ENCODE measurements around the gene IRF5.
"Not testable (repeated sequence)": the region's sequence is repeated elsewhere in the genome, so short reads cannot be mapped to it uniquely, and the experiment has no call there.

The IRF5 gene

GRCh38 chr7:128968624-128969023 lies 30.9 kb downstream of the IRF5 start:
- DNase-seq (ENCODE audit: low read depth) = no peak

GRCh38 chr7:128974241-128974934 lies 36.7 kb downstream of the IRF5 start:
- DNase-seq (ENCODE audit: low read depth) = no peak

DNA sequence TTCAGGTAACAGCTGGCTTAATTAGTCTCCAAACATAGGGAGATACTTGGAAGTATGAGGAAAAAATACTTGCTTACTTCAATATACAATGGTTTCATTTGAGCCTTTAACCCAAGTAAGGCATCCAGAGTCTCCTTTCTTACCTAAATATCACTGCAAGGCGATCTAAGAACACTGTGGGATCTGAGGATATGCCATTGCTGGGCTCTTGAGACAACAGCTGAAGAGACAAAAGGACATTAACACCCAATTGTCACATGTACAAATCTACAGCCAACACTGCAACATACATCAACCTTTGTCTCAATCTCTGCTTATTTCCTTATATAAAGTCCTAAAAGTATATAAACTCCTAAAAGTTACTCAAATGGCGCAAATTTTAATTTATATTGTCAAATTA lies 44.4 kb downstream of the IRF5 start:
- DNase-seq (ENCODE audit: low read depth) = no peak

GRCh38 chr7:128985660-128986059 lies 47.9 kb downstream of the IRF5 start:
- no peak for DNase-seq (ENCODE audit: low read depth)

- DNase-seq (ENCODE audit: low read depth) = no peak
Observed at GRCh38 chr7:128986609-128987008, 48.9 kb downstream of the IRF5 start.

- no peak for DNase-seq (ENCODE audit: low read depth)
Observed at GRCh38 chr7:128988372-128988771, 50.6 kb downstream of the IRF5 start.

DNA sequence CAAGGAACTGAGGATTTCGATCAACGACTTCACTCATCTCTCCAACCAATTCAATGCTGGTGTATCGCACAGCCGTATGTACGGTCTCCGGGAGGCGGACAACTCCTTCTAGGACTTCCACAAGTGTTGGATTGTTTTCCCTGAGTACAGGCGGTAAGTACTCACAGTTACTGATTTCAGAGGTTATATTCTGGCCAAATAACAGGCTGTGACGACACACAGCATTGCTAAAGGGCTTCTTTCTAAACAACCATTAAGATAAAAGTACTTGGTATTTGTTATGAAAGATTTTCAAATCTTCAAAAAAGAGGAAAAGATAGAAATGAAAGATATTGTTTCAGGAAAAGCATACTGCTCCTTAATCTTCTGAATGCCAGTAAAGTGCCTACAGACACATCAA lies 52.2 kb downstream of the IRF5 start:
- no peak for DNase-seq (ENCODE audit: low read depth)

GRCh38 chr7:128993419-128993818 lies 55.7 kb downstream of the IRF5 start:
- no peak for DNase-seq (ENCODE audit: low read depth)

- DNase-seq (ENCODE audit: low read depth) = not testable (repeated sequence)
Observed at GRCh38 chr7:128994560-128994959, 56.8 kb downstream of the IRF5 start.

DNA sequence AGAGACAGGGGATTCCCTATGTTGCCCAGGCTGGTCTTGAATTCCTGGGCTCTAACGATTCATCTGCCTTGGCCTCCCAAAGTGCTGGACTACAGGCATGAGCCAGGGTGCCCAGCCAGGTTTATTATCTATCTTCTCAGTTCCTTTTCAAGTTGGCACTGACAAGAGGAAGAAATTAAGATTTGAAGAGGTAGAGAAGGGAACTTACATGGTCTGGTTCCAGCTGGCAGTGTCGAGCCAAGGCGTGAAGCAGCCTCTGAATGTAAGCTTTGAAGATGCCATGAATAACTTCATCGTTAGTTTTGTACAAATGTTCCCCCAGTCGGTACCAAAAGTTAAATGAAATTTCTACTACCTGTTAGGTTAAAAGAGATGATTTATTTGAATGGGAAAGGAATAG lies 59.5 kb downstream of the IRF5 start:
- no peak for DNase-seq (ENCODE audit: low read depth)

Data from T-helper 22 cell (primary cell).